GM12865 (cell line): ENCODE results near the gene KIF7.
A peak's percentile ranks its signal among the peaks of the same experiment; 100 is the strongest.

Experiments used
- DNase-seq: peaks from one replicate; pipeline ENCODE4 v3.0.0; 2010; ENCODE audit warnings: low read depth
- H3K4me3 ChIP-seq: 2 replicates; pipeline ENCODE4 v1.5.1; 2011; ENCODE audit warnings: mild to moderate bottlenecking, low read depth, low read length, control low read depth
- TF ChIP-seq, protein P1 (sequence below): IDR thresholded peaks from 2 replicates; pipeline ENCODE4 v1.5.1; 2011; ENCODE audit warnings: low read length, control low read depth, low read depth, inconsistent platforms; ENCODE audit not compliant: insufficient read depth; ENCODE audit errors: missing control alignments

The KIF7 gene

DNA sequence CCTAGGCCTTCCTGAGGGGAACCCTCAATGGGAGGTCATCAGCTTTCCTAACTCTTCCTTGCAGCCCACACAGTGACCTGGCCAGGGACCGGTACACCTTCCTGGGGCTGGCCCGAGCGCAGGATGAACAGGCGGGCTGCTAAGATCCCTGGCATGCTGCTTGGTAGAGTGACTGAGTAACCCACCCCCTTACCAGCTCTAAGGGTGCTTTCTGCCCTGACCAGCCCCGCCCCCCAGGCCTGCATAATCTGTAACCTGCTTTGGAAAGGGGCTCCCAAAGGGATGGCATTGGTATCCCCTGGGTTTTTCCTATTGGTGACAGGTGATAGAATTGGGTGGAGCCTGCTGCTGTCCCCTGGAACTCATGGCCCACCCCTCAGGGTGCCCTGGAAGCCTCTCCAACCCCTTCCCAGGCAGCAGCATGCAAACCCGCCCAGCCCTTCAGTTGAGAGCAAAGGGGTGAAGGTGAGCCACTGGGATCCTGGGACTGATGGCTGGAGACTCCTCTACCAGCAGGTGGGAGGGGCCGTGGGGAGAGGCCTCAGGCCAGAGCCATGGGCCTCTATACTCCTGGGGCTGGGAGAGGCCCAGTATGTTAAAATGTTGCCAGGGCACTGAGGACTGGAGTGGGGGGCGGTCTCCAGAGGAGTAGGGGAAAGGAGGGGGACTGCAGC, 11.1 kb upstream of the KIF7 start:
- DNase-seq = no peak
- TF ChIP-seq, protein P1, sequence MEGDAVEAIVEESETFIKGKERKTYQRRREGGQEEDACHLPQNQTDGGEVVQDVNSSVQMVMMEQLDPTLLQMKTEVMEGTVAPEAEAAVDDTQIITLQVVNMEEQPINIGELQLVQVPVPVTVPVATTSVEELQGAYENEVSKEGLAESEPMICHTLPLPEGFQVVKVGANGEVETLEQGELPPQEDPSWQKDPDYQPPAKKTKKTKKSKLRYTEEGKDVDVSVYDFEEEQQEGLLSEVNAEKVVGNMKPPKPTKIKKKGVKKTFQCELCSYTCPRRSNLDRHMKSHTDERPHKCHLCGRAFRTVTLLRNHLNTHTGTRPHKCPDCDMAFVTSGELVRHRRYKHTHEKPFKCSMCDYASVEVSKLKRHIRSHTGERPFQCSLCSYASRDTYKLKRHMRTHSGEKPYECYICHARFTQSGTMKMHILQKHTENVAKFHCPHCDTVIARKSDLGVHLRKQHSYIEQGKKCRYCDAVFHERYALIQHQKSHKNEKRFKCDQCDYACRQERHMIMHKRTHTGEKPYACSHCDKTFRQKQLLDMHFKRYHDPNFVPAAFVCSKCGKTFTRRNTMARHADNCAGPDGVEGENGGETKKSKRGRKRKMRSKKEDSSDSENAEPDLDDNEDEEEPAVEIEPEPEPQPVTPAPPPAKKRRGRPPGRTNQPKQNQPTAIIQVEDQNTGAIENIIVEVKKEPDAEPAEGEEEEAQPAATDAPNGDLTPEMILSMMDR = no peak
- no peak overlapping the region for H3K4me3 ChIP-seq

DNA sequence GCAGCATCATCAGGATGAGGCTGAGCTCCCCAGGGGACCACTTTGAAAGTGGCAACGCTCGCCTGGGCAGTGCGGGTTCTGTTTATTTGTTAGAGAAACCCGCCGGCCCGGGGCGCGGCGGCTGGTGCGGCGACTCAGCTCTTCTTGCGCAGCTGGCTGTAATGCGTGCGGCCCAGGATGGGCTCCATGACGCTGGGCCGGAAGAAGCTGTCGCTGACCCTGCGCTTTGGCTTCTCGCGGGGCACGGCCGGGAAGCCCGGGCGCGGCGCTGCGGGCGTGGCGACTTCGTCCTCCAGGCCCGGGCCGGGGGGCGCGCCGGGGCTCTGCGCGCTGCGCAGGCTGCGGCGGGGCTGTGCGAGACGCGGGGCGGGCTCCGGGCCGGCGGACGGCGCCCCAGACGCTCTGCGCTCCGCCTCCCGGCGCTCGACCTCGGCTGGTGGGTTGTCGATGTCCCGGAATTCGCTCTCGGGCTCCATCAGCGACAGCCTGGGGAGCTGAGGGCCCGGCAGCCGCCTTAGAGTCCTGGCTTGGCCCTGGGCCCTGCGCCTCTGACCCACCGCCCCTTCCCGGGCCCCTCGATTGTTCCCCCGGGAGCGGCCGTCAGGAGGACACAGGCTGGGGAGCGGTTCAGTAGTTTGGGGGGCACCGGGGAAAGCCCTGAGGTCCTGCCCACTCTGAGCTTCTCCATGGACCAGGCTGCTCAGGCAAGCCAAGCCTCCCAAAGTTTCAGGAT, 10.3 kb upstream of the KIF7 start:
- H3K4me3 ChIP-seq = peak overlapping the region; percentile 43
- TF ChIP-seq, protein P1 = no peak
- peak; percentile 59 for DNase-seq

GRCh38 chr15:89664441-89665350, 9.4 kb upstream of the KIF7 start:
- TF ChIP-seq, protein P1 = no peak
- H3K4me3 ChIP-seq = peak overlapping the region; percentile 43; the same call in 1 of the 2 replicates
- no peak for DNase-seq

DNA sequence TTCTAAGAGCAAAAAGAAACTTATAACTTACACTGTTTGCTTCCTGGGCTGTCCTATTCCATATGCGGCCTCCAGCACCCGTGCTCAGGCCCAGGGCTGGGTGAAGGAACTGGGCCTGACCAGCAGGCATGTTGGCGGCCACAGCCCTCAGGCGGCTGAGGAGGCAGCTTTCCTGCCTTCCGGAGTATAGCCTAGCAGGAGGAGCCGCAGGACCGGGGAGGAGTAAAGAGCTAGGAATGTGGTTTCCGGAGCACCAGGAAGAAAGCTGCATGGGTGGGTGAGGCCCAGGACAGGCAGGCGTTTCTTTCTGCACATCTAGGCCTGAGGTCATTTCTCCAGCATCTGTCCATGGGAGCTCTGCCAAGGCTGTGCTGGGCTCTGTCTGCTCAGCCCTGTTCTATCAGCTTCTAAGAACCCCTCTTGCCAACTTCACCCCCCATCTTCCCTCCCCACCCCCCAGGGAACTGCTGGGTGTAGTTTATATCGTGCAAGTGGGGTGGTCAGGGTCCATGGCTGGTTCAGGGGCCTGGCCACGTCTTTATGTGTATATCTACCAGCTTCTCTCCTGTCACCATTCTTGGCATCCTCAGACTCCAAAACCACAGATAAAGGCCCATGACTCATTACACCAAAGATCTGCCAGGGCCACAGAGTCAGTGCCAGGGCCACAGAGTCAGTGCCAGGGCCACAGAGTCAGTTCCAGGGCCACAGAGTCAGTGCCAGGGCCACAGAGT, 7.8 kb upstream of the KIF7 start:
- TF ChIP-seq, protein P1 = no peak
- no peak overlapping the region for H3K4me3 ChIP-seq
- no peak for DNase-seq

DNA sequence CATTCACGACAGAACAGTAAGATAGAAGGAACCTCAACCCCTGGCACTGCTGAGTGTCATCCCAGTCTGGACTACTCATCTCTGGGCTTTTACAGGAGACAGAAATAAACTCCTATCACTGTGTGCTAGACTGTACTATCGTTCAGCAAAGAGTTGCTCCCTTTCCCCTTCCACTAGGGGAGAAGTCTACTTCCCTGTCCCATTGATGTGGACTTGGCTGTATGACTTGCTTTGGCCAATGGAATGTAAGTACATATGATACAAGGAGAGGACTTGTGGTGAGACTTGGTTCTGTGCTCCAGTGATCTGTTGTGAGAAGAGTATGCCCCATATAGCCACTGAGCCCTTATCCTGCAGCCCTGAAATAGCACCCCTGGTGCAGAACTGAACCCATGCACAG, 5.3 kb upstream of the KIF7 start:
- no peak for DNase-seq
- TF ChIP-seq, protein P1 = no peak
- no peak overlapping the region for H3K4me3 ChIP-seq

DNA sequence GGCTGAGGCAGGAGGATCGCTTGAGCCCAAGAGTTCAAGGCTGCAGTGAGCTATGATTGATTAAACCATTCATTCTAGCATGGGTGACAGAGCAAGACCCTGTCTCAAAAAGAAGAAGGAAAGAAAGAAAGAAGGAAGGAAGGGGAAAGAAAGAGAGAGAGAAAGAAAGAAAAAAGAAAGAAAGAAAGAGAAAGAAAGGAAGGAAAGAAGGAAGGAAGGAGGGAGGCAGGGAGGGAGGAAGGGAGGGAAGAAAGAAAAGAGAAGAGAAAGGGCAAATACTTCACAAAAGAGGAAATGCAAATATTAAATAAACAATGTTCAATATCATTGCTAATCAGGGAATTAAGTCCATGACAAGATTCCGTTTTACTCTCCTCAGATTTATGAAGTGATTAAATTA, 4.0 kb upstream of the KIF7 start:
- no peak for DNase-seq
- no peak overlapping the region for H3K4me3 ChIP-seq
- TF ChIP-seq, protein P1 = no peak
